HG03571 (cell line): Measurements from ENCODE around the gene ALOXE3.

Source experiments
- ATAC-seq: cut with Tn5 transposase; IDR thresholded peaks from one replicate; pipeline ENCODE4 v1.9.1; 2021; ENCODE audit not compliant: unreplicated experiment

ALOXE3 gene

GRCh38 chr17:8154608-8155155 lies 36.4 kb upstream of the ALOXE3 start:
- no peak for ATAC-seq

- no peak for ATAC-seq
Observed at GRCh38 chr17:8153957-8154607, 35.8 kb upstream of the ALOXE3 start.

GRCh38 chr17:8153525-8153956 lies 35.2 kb upstream of the ALOXE3 start:
- no peak for ATAC-seq

- ATAC-seq = no peak
Observed at GRCh38 chr17:8153031-8153451, 34.7 kb upstream of the ALOXE3 start.

- ATAC-seq = no peak
Observed at GRCh38 chr17:8152112-8152775, 33.9 kb upstream of the ALOXE3 start, which contains the start of gene PER1. PER1 (minus strand) TSS chr17:8152404; CDS start chr17:8150706, 1,698 bp downstream.

GRCh38 chr17:8151641-8152111 lies 33.4 kb upstream of the ALOXE3 start:
- no peak for ATAC-seq

GRCh38 chr17:8151120-8151640 lies 32.9 kb upstream of the ALOXE3 start:
- peak; percentile 34 for ATAC-seq

- ATAC-seq = no peak
Observed at GRCh38 chr17:8150194-8151119, 32.1 kb upstream of the ALOXE3 start.

GRCh38 chr17:8149419-8150193 lies 31.3 kb upstream of the ALOXE3 start:
- ATAC-seq = no peak

- no peak for ATAC-seq
Observed at GRCh38 chr17:8148560-8148959, 30.2 kb upstream of the ALOXE3 start.

GRCh38 chr17:8147805-8148404 lies 29.6 kb upstream of the ALOXE3 start:
- ATAC-seq = no peak

- no peak for ATAC-seq
Observed at GRCh38 chr17:8147141-8147804, 29.0 kb upstream of the ALOXE3 start.

- ATAC-seq = no peak
Observed at GRCh38 chr17:8146381-8147140, 28.2 kb upstream of the ALOXE3 start.

GRCh38 chr17:8145811-8146210 lies 27.5 kb upstream of the ALOXE3 start:
- no peak for ATAC-seq

GRCh38 chr17:8144401-8145231 lies 26.3 kb upstream of the ALOXE3 start:
- ATAC-seq = no peak

GRCh38 chr17:8143581-8144400 lies 25.5 kb upstream of the ALOXE3 start:
- no peak for ATAC-seq
